HEK293 (cell line): ENCODE data around the gene KRT38.

Experiments used
- CTCF ChIA-PET: fragments of 350-600 bp; formaldehyde crosslinking; extraction: SDS; loops from one replicate; lab custom pipeline; 2021; ENCODE audit warnings: antibody characterized with exemption; lab: Yijun Ruan, JAX
- POLR2A ChIA-PET: fragments of 300-600 bp; formaldehyde crosslinking; extraction: SDS; loops from one replicate; lab custom pipeline; 2020; ENCODE audit warnings: antibody characterized with exemption, inconsistent platforms; lab: Yijun Ruan, JAX
- H3K27ac ChIP-seq: fragments of 200-500 bp; sonication (Bioruptor generic); 2 replicates; pipeline ENCODE4 v1.5.1; 2014; ENCODE audit warnings: low read depth, low read length, control low read depth, inconsistent platforms; ENCODE audit errors: extremely low read depth
- H3K36me3 ChIP-seq, 2 experiments: fragments of 200-500 bp in 1 of 2; sonication (Bioruptor generic) in 1 of 2; 1 replicate in 1 of 2; 2 replicates in 1 of 2; pipeline ENCODE4 v1.5.1; 2014 to 2017; ENCODE audit warnings: inconsistent platforms in 2 of 2, low read length in 2 of 2; ENCODE audit not compliant: control insufficient read depth in 2 of 2, insufficient read depth in 1 of 2
- H3K4me1 ChIP-seq: fragments of 200-500 bp; sonication (Bioruptor generic); 2 replicates; pipeline ENCODE4 v1.5.1; 2014; ENCODE audit warnings: mild to moderate bottlenecking, low read length, inconsistent platforms; ENCODE audit not compliant: control insufficient read depth, insufficient read depth
- H3K4me3 ChIP-seq: 2 replicates; pipeline ENCODE4 v1.5.1; 2011; ENCODE audit warnings: low read depth, mild to moderate bottlenecking, control low read depth, low read length, moderate library complexity
- H3K9me3 ChIP-seq: fragments of 200-500 bp; sonication (Bioruptor generic); 2 replicates; pipeline ENCODE4 v1.5.1; 2014; ENCODE audit warnings: low read depth, low read length, inconsistent platforms; ENCODE audit not compliant: control insufficient read depth, insufficient read depth
- CTCF ChIP-seq: fragments of 450-650 bp; formaldehyde crosslinking; IDR thresholded peaks from 2 replicates; pipeline ENCODE4 v1.5.1; 2016; ENCODE audit warnings: missing biosample characterization, missing genetic modification characterization
- GLIS1 ChIP-seq: fragments of 450-650 bp; formaldehyde crosslinking; IDR thresholded peaks from 2 replicates; pipeline ENCODE4 v1.5.1; 2016; ENCODE audit warnings: missing biosample characterization, missing genetic modification characterization
- GLIS2 ChIP-seq: fragments of 450-650 bp; formaldehyde crosslinking; IDR thresholded peaks from 2 replicates; pipeline ENCODE4 v1.5.1; 2016; ENCODE audit warnings: missing biosample characterization, missing genetic modification characterization
- IKZF3 ChIP-seq: fragments of 450-650 bp; IDR thresholded peaks from 2 replicates; pipeline ENCODE4 v1.5.0; 2018; ENCODE audit warnings: missing biosample characterization, mild to moderate bottlenecking, missing genetic modification characterization, moderate library complexity
- ZBTB49 ChIP-seq: fragments of 450-650 bp; formaldehyde crosslinking; IDR thresholded peaks from 2 replicates; pipeline ENCODE4 v1.5.1; 2016; ENCODE audit warnings: missing biosample characterization, missing genetic modification characterization, low read depth
- ZNF114 ChIP-seq: fragments of 450-650 bp; formaldehyde crosslinking; IDR thresholded peaks from 2 replicates; pipeline ENCODE4 v1.5.0; 2017; ENCODE audit warnings: missing biosample characterization, missing genetic modification characterization
- ZNF140 ChIP-seq: fragments of 450-650 bp; formaldehyde crosslinking; IDR thresholded peaks from 2 replicates; pipeline ENCODE4 v1.5.1; 2016; ENCODE audit warnings: missing biosample characterization, missing genetic modification characterization
- ZNF175 ChIP-seq: fragments of 450-650 bp; formaldehyde crosslinking; IDR thresholded peaks from 2 replicates; pipeline ENCODE4 v1.5.1; 2016; ENCODE audit warnings: missing biosample characterization, missing genetic modification characterization
- ZNF214 ChIP-seq: fragments of 450-650 bp; formaldehyde crosslinking; IDR thresholded peaks from 2 replicates; pipeline ENCODE4 v1.5.1; 2017; ENCODE audit warnings: missing biosample characterization, mild to moderate bottlenecking, missing genetic modification characterization, borderline replicate concordance
- ZNF223 ChIP-seq: fragments of 450-650 bp; formaldehyde crosslinking; IDR thresholded peaks from 2 replicates; pipeline ENCODE4 v1.5.1; 2016; ENCODE audit warnings: missing biosample characterization, missing genetic modification characterization
- ZNF433 ChIP-seq: fragments of 450-650 bp; formaldehyde crosslinking; IDR thresholded peaks from 2 replicates; pipeline ENCODE4 v1.5.1; 2016; ENCODE audit warnings: missing biosample characterization, missing genetic modification characterization, low read depth
- ZNF488 ChIP-seq: fragments of 450-650 bp; formaldehyde crosslinking; IDR thresholded peaks from 2 replicates; pipeline ENCODE4 v1.5.1; 2016; ENCODE audit warnings: missing biosample characterization, missing genetic modification characterization
- ZNF514 ChIP-seq: fragments of 450-650 bp; formaldehyde crosslinking; IDR thresholded peaks from 2 replicates; pipeline ENCODE4 v1.5.1; 2016; ENCODE audit warnings: missing biosample characterization, missing genetic modification characterization
- ZNF558 ChIP-seq: fragments of 450-650 bp; formaldehyde crosslinking; IDR thresholded peaks from 2 replicates; pipeline ENCODE4 v1.5.1; 2016; ENCODE audit warnings: missing biosample characterization, missing genetic modification characterization
- ZNF629 ChIP-seq: fragments of 450-650 bp; formaldehyde crosslinking; IDR thresholded peaks from 2 replicates; pipeline ENCODE4 v1.5.1; 2017; ENCODE audit warnings: missing biosample characterization, missing genetic modification characterization
- ZNF660 ChIP-seq: fragments of 450-650 bp; IDR thresholded peaks from 2 replicates; pipeline ENCODE4 v1.5.1; 2018; ENCODE audit warnings: missing biosample characterization, mild to moderate bottlenecking, missing genetic modification characterization
- ZNF76 ChIP-seq: fragments of 450-650 bp; formaldehyde crosslinking; IDR thresholded peaks from 2 replicates; pipeline ENCODE4; 2016; ENCODE audit warnings: low read depth, missing biosample characterization, missing genetic modification characterization, borderline replicate concordance
- ZNF776 ChIP-seq: fragments of 450-650 bp; formaldehyde crosslinking; IDR thresholded peaks from 2 replicates; pipeline ENCODE4 v1.5.0; 2017; ENCODE audit warnings: missing biosample characterization, missing genetic modification characterization, borderline replicate concordance
- ZNF792 ChIP-seq: fragments of 450-650 bp; formaldehyde crosslinking; IDR thresholded peaks from 2 replicates; pipeline ENCODE4 v1.5.1; 2016; ENCODE audit warnings: missing biosample characterization, missing genetic modification characterization
- ZNF830 ChIP-seq: fragments of 450-650 bp; IDR thresholded peaks from 2 replicates; pipeline ENCODE4 v1.5.0; 2018; ENCODE audit warnings: missing biosample characterization, missing genetic modification characterization, low read depth, mild to moderate bottlenecking, moderate library complexity
- ZSCAN30 ChIP-seq: fragments of 450-650 bp; IDR thresholded peaks from 2 replicates; pipeline ENCODE4 v1.5.1; 2018; ENCODE audit warnings: missing biosample characterization, mild to moderate bottlenecking, missing genetic modification characterization, moderate library complexity

KRT38 gene

GRCh38 chr17:41444186-41444585 lies 3.4 kb upstream of the KRT38 start:
- no peaks in the 10 kb centered on the region for H3K36me3 ChIP-seq
- no peak overlapping the region for H3K27ac ChIP-seq
- ChIA-PET POLR2A (interaction anchor here (0.5 kb wide), 1 partner anchor 1126 kb away, joined by 3 read pairs; no protein-coding TSS in a partner anchor), CTCF (interaction anchor here (0.5 to 1.6 kb wide), 4 partner anchors 11 to 224 kb away, joined by 3 to 7 read pairs (median 4); no protein-coding TSS in a partner anchor)
- no peak for TF ChIP-seq ZNF776
- TF ChIP-seq ZNF433 (tag by site-specific recombination), result no peak
- TF ChIP-seq ZNF175, result no peak
- TF ChIP-seq ZNF660, result no peak
- no peak for TF ChIP-seq ZNF214 (tag by site-specific recombination)
- no peak for TF ChIP-seq ZNF114 (tag by site-specific recombination)
- no peak for TF ChIP-seq GLIS2 (tag by site-specific recombination)
- no peak for TF ChIP-seq ZNF830 (tag by site-specific recombination)
- no peak for TF ChIP-seq ZSCAN30 (tag by site-specific recombination)
- no peak for TF ChIP-seq ZNF223 (tag by site-specific recombination)
- TF ChIP-seq IKZF3 (tag by site-specific recombination), result no peak
- no peak for TF ChIP-seq CTCF (tag by site-specific recombination)
- no peaks in the 10 kb centered on the region for H3K9me3 ChIP-seq
- no peak overlapping the region for H3K4me3 ChIP-seq
- H3K4me1 ChIP-seq, result no peaks in the 10 kb centered on the region

GRCh38 chr17:41442739-41443138 lies 2.0 kb upstream of the KRT38 start:
- no peaks in the 10 kb centered on the region for H3K9me3 ChIP-seq
- no peak for TF ChIP-seq ZNF76
- H3K27ac ChIP-seq, result no peak overlapping the region
- ChIA-PET POLR2A (no interaction called here), CTCF (interaction anchor here (0.6 to 1.6 kb wide), 4 partner anchors 16 to 508 kb away, joined by 3 to 7 read pairs (median 4); no protein-coding TSS in a partner anchor)
- no peak overlapping the region for H3K4me3 ChIP-seq
- no peaks in the 10 kb centered on the region for H3K4me1 ChIP-seq
- no peaks in the 10 kb centered on the region for H3K36me3 ChIP-seq

GRCh38 chr17:41439375-41439774 lies 1.4 kb downstream of the KRT38 start:
- H3K4me1 ChIP-seq, result no peaks in the 10 kb centered on the region
- CTCF ChIA-PET, result interaction anchor here (0.8 to 1.3 kb wide), 3 partner anchors 15 to 22 kb away, joined by 3 to 5 read pairs (median 3); partner anchors contain the start of gene KRT37
- H3K36me3 ChIP-seq, result no peaks in the 10 kb centered on the region
- no peak for TF ChIP-seq ZNF792
- TF ChIP-seq ZNF558, result no peak
- no peak for TF ChIP-seq ZNF140 (tag by site-specific recombination)
- TF ChIP-seq ZNF514 (tag by site-specific recombination), result no peak
- TF ChIP-seq ZNF175, result no peak
- TF ChIP-seq ZBTB49, result no peak
- TF ChIP-seq GLIS1 (tag by site-specific recombination), result no peak
- no peak for TF ChIP-seq ZNF488 (tag by site-specific recombination)
- no peak for TF ChIP-seq ZNF629 (tag by site-specific recombination)
- no peak overlapping the region for H3K27ac ChIP-seq
- POLR2A ChIA-PET, result interaction anchor here (0.7 kb wide), 1 partner anchor 17 kb away, joined by 4 read pairs; no protein-coding TSS in a partner anchor
- no peak overlapping the region for H3K4me3 ChIP-seq
- H3K9me3 ChIP-seq, result no peaks in the 10 kb centered on the region
